GM12873 (cell line): Measurements from ENCODE around the gene ORMDL2.

Experiments
- CTCF ChIP-seq: IDR thresholded peaks from 2 replicates; pipeline ENCODE4 v1.5.1; 2012; ENCODE audit warnings: low read depth, mild to moderate bottlenecking, moderate library complexity, low read length, control low read depth; ENCODE audit not compliant: insufficient read depth; ENCODE audit errors: missing control alignments

ORMDL2 gene

DNA sequence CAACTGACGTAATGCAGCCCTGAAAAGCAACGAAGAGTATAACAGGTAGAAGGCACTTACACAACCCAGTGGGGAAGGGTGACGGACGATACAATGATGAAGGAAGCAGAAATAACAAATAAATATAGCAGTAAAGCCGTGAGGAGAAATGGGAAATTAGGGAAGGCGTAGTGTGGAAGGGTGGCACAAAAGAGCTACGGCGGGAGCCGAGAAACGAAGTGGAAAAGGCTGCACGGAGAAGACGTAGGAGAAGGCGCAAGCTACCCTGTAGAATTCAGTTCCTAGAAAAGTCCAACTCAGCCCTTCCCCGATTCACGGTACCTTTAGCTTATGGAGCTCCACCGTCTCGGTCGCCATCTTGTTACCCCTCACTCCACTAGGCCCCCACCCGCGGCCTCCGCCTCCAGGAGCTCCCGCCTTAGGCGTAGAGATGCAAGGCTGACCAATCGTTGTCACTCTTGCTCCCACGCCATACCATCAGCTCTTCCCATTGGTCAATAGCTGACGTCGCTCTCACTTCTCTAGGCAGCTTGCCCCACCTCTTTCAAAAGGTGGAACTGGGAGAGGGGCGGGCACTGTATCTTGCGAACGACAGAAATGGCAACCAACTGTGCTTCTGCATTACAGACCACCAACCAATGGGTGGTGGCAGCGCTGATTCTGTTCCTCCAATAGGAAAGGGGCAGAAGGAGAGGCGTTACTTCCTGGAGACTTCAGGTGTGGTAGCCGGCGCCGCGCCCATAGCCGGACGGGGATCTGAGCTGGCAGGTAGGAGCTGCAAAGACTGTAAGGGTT, at the start of gene ORMDL2, which contains the start of gene SARNP:
Gene ORMDL2, plus strand, starts transcription at position 697 of the 795 bp plus-strand sequence. CDS start 959 bp downstream, outside the sequence.
Gene SARNP, minus strand, starts transcription at position 380 of the 795 bp plus-strand sequence. Its CDS starts 23 bp downstream, at position 357.
- no peak for TF ChIP-seq CTCF

DNA sequence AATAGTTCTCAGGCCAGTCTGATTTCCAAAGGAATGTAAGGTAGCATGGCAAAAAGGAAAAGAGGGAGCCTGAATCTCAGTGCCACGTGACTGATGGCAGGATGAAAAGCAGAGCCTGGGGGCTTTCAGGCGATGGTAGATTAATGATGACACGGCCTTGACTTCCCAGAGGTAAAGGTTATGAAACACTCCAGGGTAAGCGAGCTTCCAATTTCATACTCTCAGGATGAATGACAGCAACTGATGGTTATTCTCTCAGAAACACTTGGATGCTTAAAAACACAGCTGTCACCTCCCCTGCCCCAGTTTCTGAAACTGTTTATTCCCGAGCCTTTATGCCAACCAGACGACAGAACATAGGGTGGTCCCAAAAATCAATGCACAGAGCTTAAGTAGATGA, 46.1 kb upstream of the ORMDL2 start:
- no peak for TF ChIP-seq CTCF

DNA sequence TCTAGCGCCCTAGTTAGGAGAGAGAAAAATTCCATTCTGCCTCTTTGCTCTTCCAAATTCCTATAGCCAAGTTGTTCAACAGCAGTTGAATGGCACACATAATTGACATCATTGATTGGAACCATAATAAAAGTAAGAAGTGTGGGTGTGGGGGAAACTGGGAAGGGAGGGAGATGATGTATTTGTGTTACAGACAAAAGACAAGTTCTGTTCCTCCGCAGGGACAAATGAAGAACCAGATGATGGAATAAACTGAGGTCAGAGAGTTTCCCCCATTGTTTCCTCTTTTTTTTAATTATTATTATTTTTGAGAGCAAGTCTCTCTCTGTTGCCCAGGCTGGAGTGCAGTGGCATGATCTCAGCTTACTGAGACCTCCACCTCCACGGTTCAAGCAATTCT, 40.0 kb upstream of the ORMDL2 start:
- TF ChIP-seq CTCF = no peak

GRCh38 chr12:55780685-55781084, 37.2 kb upstream of the ORMDL2 start:
- no peak for TF ChIP-seq CTCF

DNA sequence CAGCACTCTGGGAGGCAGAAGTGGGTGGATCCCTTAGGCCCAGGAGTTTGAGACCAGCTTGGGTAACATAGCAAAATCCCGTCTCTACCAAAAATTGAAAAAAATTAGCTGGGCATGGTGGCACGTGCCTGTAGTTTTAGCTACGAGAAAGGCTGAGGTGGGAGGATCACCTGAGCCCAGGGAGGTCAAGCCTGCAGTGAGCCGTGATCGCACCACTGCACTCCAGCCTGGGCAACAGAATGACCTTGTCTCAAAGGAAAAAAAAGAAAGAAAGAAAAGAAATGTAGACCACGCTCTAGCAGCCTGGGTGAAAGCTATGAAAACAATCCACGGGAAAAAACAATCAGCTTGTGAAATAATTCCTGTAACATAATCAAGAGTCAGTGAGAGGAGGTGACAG, 29.3 kb upstream of the ORMDL2 start:
- no peak for TF ChIP-seq CTCF

- TF ChIP-seq CTCF = no peak
Measured at GRCh38 chr12:55789171-55789570, 28.7 kb upstream of the ORMDL2 start.

DNA sequence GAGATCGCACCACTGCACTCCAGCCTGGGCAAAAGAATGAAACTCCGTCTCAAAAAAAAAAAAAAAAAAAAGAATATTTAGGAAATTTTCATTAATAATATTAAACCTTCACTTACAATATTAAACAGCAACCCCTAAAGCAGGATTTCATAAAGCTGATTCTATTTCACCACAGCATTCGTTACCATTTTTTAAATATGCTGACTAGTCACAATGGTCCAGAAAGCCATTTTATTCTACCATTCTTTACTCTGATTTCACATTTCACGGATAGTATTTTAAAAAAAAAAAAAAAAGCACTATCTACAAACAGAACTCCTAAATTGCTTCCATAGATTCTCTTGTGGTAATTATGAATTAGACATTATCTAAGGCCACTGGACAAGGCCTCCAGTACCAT, 27.9 kb upstream of the ORMDL2 start:
- TF ChIP-seq CTCF = no peak
